Measurements from ENCODE around the gene WDR91. TPM values are rescaled to one million over a fixed set of nuclear protein-coding genes. Genes with fewer than 3 reads are reported as not detected.
"Not testable (repeated sequence)": the region's sequence is repeated elsewhere in the genome, so short reads cannot be mapped to it uniquely, and the experiment has no call there.

The WDR91 gene
- total RNA-seq, result 13.1 TPM

GRCh38 chr7:135211179-135211945 lies at the start of gene WDR91:
Gene WDR91, minus strand, starts transcription at chr7:135211526. Its CDS starts 24 bp downstream, at chr7:135211502.
- peak; percentile 94 for DNase-seq

GRCh38 chr7:135260470-135260869 lies 49.1 kb upstream of the WDR91 start:
- DNase-seq, result no peak

- no peak for DNase-seq
Observed at GRCh38 chr7:135259702-135260101, 48.4 kb upstream of the WDR91 start.

GRCh38 chr7:135258585-135258984 lies 47.3 kb upstream of the WDR91 start:
- DNase-seq, result no peak

- DNase-seq, result no peak
Observed at GRCh38 chr7:135257790-135258189, 46.5 kb upstream of the WDR91 start.

- peak; percentile 13 for DNase-seq
Observed at GRCh38 chr7:135253851-135254771, 42.8 kb upstream of the WDR91 start.

- no peak for DNase-seq
Observed at GRCh38 chr7:135251496-135252391, 40.4 kb upstream of the WDR91 start.

GRCh38 chr7:135248546-135248945 lies 37.2 kb upstream of the WDR91 start:
- DNase-seq, result no peak

- DNase-seq, result no peak
Observed at GRCh38 chr7:135247746-135248471, 36.6 kb upstream of the WDR91 start.

GRCh38 chr7:135246191-135246825 lies 35.0 kb upstream of the WDR91 start:
- no peak for DNase-seq

GRCh38 chr7:135245226-135246190 lies 34.2 kb upstream of the WDR91 start:
- no peak for DNase-seq

- no peak for DNase-seq
Observed at GRCh38 chr7:135242096-135242684, 30.9 kb upstream of the WDR91 start.

GRCh38 chr7:135240441-135240840 lies 29.1 kb upstream of the WDR91 start:
- no peak for DNase-seq

- DNase-seq, result no peak
Observed at GRCh38 chr7:135239263-135239662, 27.9 kb upstream of the WDR91 start.

- no peak for DNase-seq
Observed at GRCh38 chr7:135238112-135238744, 26.9 kb upstream of the WDR91 start.

GRCh38 chr7:135236727-135237126 lies 25.4 kb upstream of the WDR91 start:
- no peak for DNase-seq

GRCh38 chr7:135235841-135236240 lies 24.5 kb upstream of the WDR91 start:
- no peak for DNase-seq

- no peak for DNase-seq
Observed at GRCh38 chr7:135234727-135235126, 23.4 kb upstream of the WDR91 start.

GRCh38 chr7:135234095-135234494 lies 22.8 kb upstream of the WDR91 start:
- DNase-seq, result not testable (repeated sequence)

Data from skin of body (tissue), 2 donors.